Mesenchymal stem cell (in vitro differentiated cells and primary cell): ENCODE measurements around the gene NEURL3.

Source experiments
- DNase-seq: peaks from one replicate; pipeline ENCODE4 v3.0.0-alpha.2; 2013
- H2AFZ ChIP-seq: one replicate; pipeline ENCODE4 v1.6.1; 2013; ENCODE audit warnings: low read depth, mild to moderate bottlenecking, control low read depth, inconsistent platforms, low read length, moderate library complexity
- H2AK5ac ChIP-seq: 2 replicates; pipeline ENCODE4 v1.6.1; 2013; ENCODE audit warnings: low read length, moderate library complexity, mild to moderate bottlenecking, inconsistent platforms; ENCODE audit not compliant: severe bottlenecking
- H2BK120ac ChIP-seq: one replicate; pipeline ENCODE4 v1.6.1; 2013; ENCODE audit warnings: low read depth, mild to moderate bottlenecking, inconsistent platforms, low read length, moderate library complexity
- H2BK12ac ChIP-seq, 2 experiments: one replicate each; pipeline ENCODE4 v1.6.1; 2013; ENCODE audit warnings: inconsistent platforms in 2 of 2, low read length in 2 of 2, mild to moderate bottlenecking in 2 of 2, moderate library complexity in 2 of 2, control low read depth in 1 of 2
- H2BK15ac ChIP-seq: one replicate; pipeline ENCODE4 v1.6.1; 2013; ENCODE audit warnings: mild to moderate bottlenecking, low read depth, inconsistent platforms; ENCODE audit not compliant: poor library complexity, severe bottlenecking
- H2BK5ac ChIP-seq: 2 replicates; pipeline ENCODE4 v1.6.1; 2013; ENCODE audit warnings: low read depth, mild to moderate bottlenecking, low read length, control low read depth, inconsistent platforms; ENCODE audit not compliant: poor library complexity, severe bottlenecking
- H3K14ac ChIP-seq, 2 experiments: one replicate each; pipeline ENCODE4 v1.6.1; 2013; ENCODE audit warnings: inconsistent platforms in 2 of 2, low read length in 2 of 2, control low read depth in 1 of 2, mild to moderate bottlenecking in 1 of 2, moderate library complexity in 1 of 2
- H3K18ac ChIP-seq, 2 experiments: one replicate each; pipeline ENCODE4 v1.6.1; 2013; ENCODE audit warnings: inconsistent platforms in 2 of 2, low read length in 2 of 2, control low read depth in 1 of 2, low read depth in 1 of 2, mild to moderate bottlenecking in 1 of 2
- H3K23ac ChIP-seq, 2 experiments: one replicate each; pipeline ENCODE4 v1.6.1; 2013; ENCODE audit warnings: inconsistent platforms in 2 of 2, low read length in 2 of 2, mild to moderate bottlenecking in 2 of 2, moderate library complexity in 2 of 2, control low read depth in 1 of 2
- H3K27ac ChIP-seq: 2 replicates; pipeline ENCODE4 v1.5.1; 2013; ENCODE audit warnings: mild to moderate bottlenecking, moderate library complexity, low read length, control low read depth, inconsistent platforms; ENCODE audit not compliant: poor library complexity, severe bottlenecking
- H3K27me3 ChIP-seq, 2 experiments: 2 replicates each; pipeline versions ENCODE4 v1.6.1 to v1.7.0; 2013; ENCODE audit warnings: low read length in 2 of 2, mild to moderate bottlenecking in 2 of 2, moderate library complexity in 2 of 2, control low read depth in 1 of 2, inconsistent platforms in 1 of 2; ENCODE audit not compliant: control insufficient read depth in 1 of 2, insufficient read depth in 1 of 2
- H3K36me3 ChIP-seq, 2 experiments: 2 replicates each; pipeline versions ENCODE4 v1.6.1 to v1.7.0; 2013; ENCODE audit warnings: low read length in 2 of 2, control low read depth in 1 of 2, inconsistent platforms in 1 of 2, low read depth in 1 of 2, mild to moderate bottlenecking in 1 of 2; ENCODE audit not compliant: insufficient read depth in 2 of 2, control insufficient read depth in 1 of 2
- H3K4ac ChIP-seq, 2 experiments: one replicate each; pipeline ENCODE4 v1.6.1; 2013; ENCODE audit warnings: inconsistent platforms in 2 of 2, low read length in 2 of 2, mild to moderate bottlenecking in 2 of 2, moderate library complexity in 2 of 2, control low read depth in 1 of 2, low read depth in 1 of 2
- H3K4me1 ChIP-seq: 2 replicates; pipeline ENCODE4 v1.6.1; 2013; ENCODE audit warnings: low read depth, low read length, control low read depth; ENCODE audit not compliant: control insufficient read depth, insufficient read depth
- H3K4me2 ChIP-seq: 2 replicates; pipeline ENCODE4 v1.6.1; 2013; ENCODE audit warnings: low read length, mild to moderate bottlenecking, inconsistent platforms; ENCODE audit not compliant: poor library complexity, severe bottlenecking
- H3K4me3 ChIP-seq, 2 experiments: 2 replicates each; pipeline versions ENCODE4 v1.5.1 to v1.7.0; 2013; ENCODE audit warnings: low read length in 2 of 2, mild to moderate bottlenecking in 2 of 2, control low read depth in 1 of 2, low read depth in 1 of 2; ENCODE audit not compliant: insufficient read depth in 1 of 2
- H3K79me1 ChIP-seq: replicated peaks from 2 replicates; pipeline ENCODE4 v1.6.1; 2013; ENCODE audit warnings: mild to moderate bottlenecking, control low read depth, low read length, inconsistent platforms; ENCODE audit not compliant: poor library complexity, severe bottlenecking
- H3K9ac ChIP-seq: 2 replicates; pipeline ENCODE4 v1.7.0; 2013; ENCODE audit warnings: mild to moderate bottlenecking, low read length, moderate library complexity
- H3K9me3 ChIP-seq: 2 replicates; pipeline ENCODE4 v1.7.0; 2013; ENCODE audit warnings: mild to moderate bottlenecking, low read length; ENCODE audit not compliant: control insufficient read depth
- H4K8ac ChIP-seq: one replicate; pipeline ENCODE4 v1.6.1; 2013; ENCODE audit warnings: inconsistent platforms, mild to moderate bottlenecking, low read length, moderate library complexity
- H4K91ac ChIP-seq: one replicate; pipeline ENCODE4 v1.6.1; 2013; ENCODE audit warnings: mild to moderate bottlenecking, low read length, inconsistent platforms
- WGBS: methylation state at CpG from one replicate; pipeline ENCODE4 v1.1.7; 2013; ENCODE audit warnings: mixed read lengths; 5-methylcytosine and 5-hydroxymethylcytosine counted together

Gene NEURL3

GRCh38 chr2:96531366-96531765 is 26.2 kb upstream of the NEURL3 start:
- H2AFZ ChIP-seq: no peak overlapping the region
- peak overlapping the region; percentile 91 for H2AK5ac ChIP-seq
- 86% methylated on average over 4 of the region's 9 CpGs for WGBS
- no peak overlapping the region for H3K14ac ChIP-seq
- H3K9me3 ChIP-seq: no peaks in the 10 kb centered on the region
- H3K23ac ChIP-seq: no peak overlapping the region
- peak overlapping the region; percentile 61 to 88 for H3K18ac ChIP-seq
- peak overlapping the region; percentile 27 for H4K8ac ChIP-seq
- H3K27ac ChIP-seq: no peak overlapping the region
- peak overlapping the region in 1 of 2 experiments; percentile 40 for H3K4ac ChIP-seq
- H3K9ac ChIP-seq: peak overlapping the region; percentile 81
- peaks cover 42% of the 10 kb centered on the region for H3K4me1 ChIP-seq
- H3K79me1 ChIP-seq: no peaks in the 10 kb centered on the region
- H2BK12ac ChIP-seq: peak overlapping the region; percentile 75
- H4K91ac ChIP-seq: peak overlapping the region; percentile 83
- H2BK120ac ChIP-seq: peak overlapping the region; percentile 21
- H3K4me2 ChIP-seq: peak overlapping the region; percentile 62
- H2BK15ac ChIP-seq: peak overlapping the region; percentile 52
- no peaks in the 10 kb centered on the region for H3K36me3 ChIP-seq
- H3K27me3 ChIP-seq: no peaks in the 10 kb centered on the region
- DNase-seq: no peak
- H3K4me3 ChIP-seq: peak overlapping the region in 1 of 2 experiments; percentile 49
- peak overlapping the region; percentile 10 for H2BK5ac ChIP-seq

- Histone ChIP-seq H3K4me2 (no peak overlapping the region), H4K91ac (no peak overlapping the region), H2BK15ac (peak overlapping the region; percentile 31), H3K27me3 (no peaks in the 10 kb centered on the region), H4K8ac (no peak overlapping the region), H2AK5ac (peak overlapping the region; percentile 52), H3K36me3 (no peaks in the 10 kb centered on the region), H2BK5ac (no peak overlapping the region), H3K23ac (no peak overlapping the region), H3K79me1 (no peaks in the 10 kb centered on the region), H2AFZ (no peak overlapping the region), H3K14ac (no peak overlapping the region), H2BK12ac (peak overlapping the region in 1 of 2 experiments; percentile 45), H3K27ac (no peak overlapping the region), H3K18ac (no peak overlapping the region), H2BK120ac (no peak overlapping the region), H3K4me1 (peaks cover 39% of the 10 kb centered on the region), H3K9ac (no peak overlapping the region), H3K4ac (no peak overlapping the region), H3K9me3 (no peaks in the 10 kb centered on the region), H3K4me3 (no peak overlapping the region)
- 71% methylated on average over 16 of the region's 16 CpGs for WGBS
- DNase-seq: peak; percentile 33
These were observed 25.6 kb upstream of the NEURL3 start for GRCh38 chr2:96530474-96531357.

GRCh38 chr2:96530144-96530430 is 24.9 kb upstream of the NEURL3 start:
- Histone ChIP-seq H4K91ac (no peak overlapping the region), H2BK12ac (no peak overlapping the region), H3K18ac (no peak overlapping the region), H3K23ac (no peak overlapping the region), H3K4ac (no peak overlapping the region), H3K4me2 (no peak overlapping the region), H2AK5ac (no peak overlapping the region), H3K79me1 (no peaks in the 10 kb centered on the region), H2AFZ (no peak overlapping the region), H4K8ac (no peak overlapping the region), H3K14ac (no peak overlapping the region), H3K9ac (no peak overlapping the region), H2BK5ac (no peak overlapping the region), H2BK15ac (no peak overlapping the region), H3K27ac (no peak overlapping the region), H2BK120ac (no peak overlapping the region), H3K27me3 (peaks cover 0 to 5% of the 10 kb centered on the region in 2 experiments), H3K4me3 (no peak overlapping the region), H3K9me3 (no peaks in the 10 kb centered on the region), H3K36me3 (no peaks in the 10 kb centered on the region), H3K4me1 (peaks cover 39% of the 10 kb centered on the region)
- DNase-seq: no peak
- WGBS: 98% methylated on average over 6 of the region's 6 CpGs

- no peak overlapping the region for H2BK15ac ChIP-seq
- H2BK120ac ChIP-seq: peak overlapping the region; percentile 37
- no peak overlapping the region for H3K4me2 ChIP-seq
- peak overlapping the region; percentile 14 for H4K8ac ChIP-seq
- no peaks in the 10 kb centered on the region for H3K36me3 ChIP-seq
- H3K4ac ChIP-seq: no peak overlapping the region
- no peak overlapping the region for H3K18ac ChIP-seq
- H2AFZ ChIP-seq: no peak overlapping the region
- no peaks in the 10 kb centered on the region for H3K79me1 ChIP-seq
- DNase-seq: no peak
- peak overlapping the region in 1 of 2 experiments; percentile 3 for H3K23ac ChIP-seq
- H3K27ac ChIP-seq: no peak overlapping the region
- no peaks in the 10 kb centered on the region for H3K9me3 ChIP-seq
- H3K4me3 ChIP-seq: no peak overlapping the region
- H4K91ac ChIP-seq: peak overlapping the region; percentile 44
- H2AK5ac ChIP-seq: no peak overlapping the region
- no peak overlapping the region for H2BK5ac ChIP-seq
- peaks cover 0 to 10% of the 10 kb centered on the region in 2 experiments for H3K27me3 ChIP-seq
- no peak overlapping the region for H3K14ac ChIP-seq
- H3K4me1 ChIP-seq: peaks cover 39% of the 10 kb centered on the region
- 96% methylated on average over 9 of the region's 9 CpGs for WGBS
- H2BK12ac ChIP-seq: no peak overlapping the region
- H3K9ac ChIP-seq: no peak overlapping the region
These were observed 24.4 kb upstream of the NEURL3 start for GRCh38 chr2:96529376-96530143.
